ENCODE measurements around the gene USF1.

GRCh38 chr1:161088587-161089110 lies 42.9 kb upstream of the USF1 start:
- TF ChIP-seq CTCF (IDR thresholded peaks at IDR 0.05; ENCODE audit: poor library complexity) (no peak), EZH2 (IDR thresholded peaks at IDR 0.05; ENCODE audit: borderline replicate concordance) (no peak)

Data from hepatocyte (in vitro differentiated cells).